Medulla oblongata (tissue), 1 donor: Measurements from ENCODE around the gene CCAR1.
"Not testable (repeated sequence)": the region's sequence is repeated elsewhere in the genome, so short reads cannot be mapped to it uniquely, and the experiment has no call there.

Source experiments
- DNase-seq: peaks from one replicate; pipeline ENCODE4 v3.0.0-alpha.2; 2015; ENCODE audit errors: extremely low spot score

The CCAR1 gene, protein sequence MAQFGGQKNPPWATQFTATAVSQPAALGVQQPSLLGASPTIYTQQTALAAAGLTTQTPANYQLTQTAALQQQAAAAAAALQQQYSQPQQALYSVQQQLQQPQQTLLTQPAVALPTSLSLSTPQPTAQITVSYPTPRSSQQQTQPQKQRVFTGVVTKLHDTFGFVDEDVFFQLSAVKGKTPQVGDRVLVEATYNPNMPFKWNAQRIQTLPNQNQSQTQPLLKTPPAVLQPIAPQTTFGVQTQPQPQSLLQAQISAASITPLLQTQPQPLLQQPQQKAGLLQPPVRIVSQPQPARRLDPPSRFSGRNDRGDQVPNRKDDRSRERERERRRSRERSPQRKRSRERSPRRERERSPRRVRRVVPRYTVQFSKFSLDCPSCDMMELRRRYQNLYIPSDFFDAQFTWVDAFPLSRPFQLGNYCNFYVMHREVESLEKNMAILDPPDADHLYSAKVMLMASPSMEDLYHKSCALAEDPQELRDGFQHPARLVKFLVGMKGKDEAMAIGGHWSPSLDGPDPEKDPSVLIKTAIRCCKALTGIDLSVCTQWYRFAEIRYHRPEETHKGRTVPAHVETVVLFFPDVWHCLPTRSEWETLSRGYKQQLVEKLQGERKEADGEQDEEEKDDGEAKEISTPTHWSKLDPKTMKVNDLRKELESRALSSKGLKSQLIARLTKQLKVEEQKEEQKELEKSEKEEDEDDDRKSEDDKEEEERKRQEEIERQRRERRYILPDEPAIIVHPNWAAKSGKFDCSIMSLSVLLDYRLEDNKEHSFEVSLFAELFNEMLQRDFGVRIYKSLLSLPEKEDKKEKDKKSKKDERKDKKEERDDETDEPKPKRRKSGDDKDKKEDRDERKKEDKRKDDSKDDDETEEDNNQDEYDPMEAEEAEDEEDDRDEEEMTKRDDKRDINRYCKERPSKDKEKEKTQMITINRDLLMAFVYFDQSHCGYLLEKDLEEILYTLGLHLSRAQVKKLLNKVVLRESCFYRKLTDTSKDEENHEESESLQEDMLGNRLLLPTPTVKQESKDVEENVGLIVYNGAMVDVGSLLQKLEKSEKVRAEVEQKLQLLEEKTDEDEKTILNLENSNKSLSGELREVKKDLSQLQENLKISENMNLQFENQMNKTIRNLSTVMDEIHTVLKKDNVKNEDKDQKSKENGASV

DNA sequence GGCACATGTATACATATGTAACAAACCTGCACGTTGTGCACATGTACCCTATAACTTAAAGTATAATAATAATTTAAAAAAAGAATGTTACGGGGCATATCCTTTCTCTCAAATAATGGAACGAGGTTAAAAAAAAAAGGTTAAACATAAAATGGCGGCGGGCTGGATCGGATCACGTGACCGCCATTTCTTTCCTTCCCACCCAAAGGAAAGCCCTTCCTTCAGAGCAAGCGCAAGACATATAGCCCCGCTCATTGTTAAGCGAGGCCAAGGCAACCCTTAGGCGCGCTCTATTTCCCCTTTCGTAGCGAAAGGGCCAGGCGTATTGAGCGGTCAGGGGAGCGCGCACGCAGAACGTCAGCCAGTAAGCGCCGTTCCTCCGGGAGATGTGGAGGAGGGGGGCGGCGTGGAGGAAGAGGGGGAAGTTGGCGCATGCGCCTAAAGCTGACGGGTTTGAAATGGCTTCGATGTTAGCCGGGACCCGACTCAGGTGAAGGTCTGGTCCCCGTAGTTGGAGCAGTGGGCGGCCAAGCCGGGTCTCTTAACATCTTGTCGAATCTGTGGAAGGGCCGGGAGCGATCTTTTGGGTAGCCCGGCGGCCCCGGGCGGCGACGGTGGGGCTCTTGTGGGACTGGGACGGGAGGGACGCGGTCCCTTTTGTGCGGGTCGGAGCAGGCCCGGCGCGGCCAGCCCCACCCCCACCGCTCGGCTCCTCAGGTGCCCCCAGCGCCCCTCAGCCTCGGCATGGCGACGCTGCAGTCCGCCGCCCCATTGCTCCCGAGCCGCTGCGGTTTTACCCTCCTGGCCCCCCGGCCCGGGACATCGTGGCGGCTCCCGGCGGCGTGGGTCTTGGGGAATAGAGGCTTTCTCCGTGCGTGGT is at the start of gene CCAR1:
Gene CCAR1 (plus strand): TSS at position 447 of the 880 bp plus-strand sequence. CDS start 1,266 bp downstream, outside the sequence.
- peak; percentile 97 for DNase-seq

GRCh38 chr10:68684413-68684812 is 36.6 kb upstream of the CCAR1 start:
- no peak for DNase-seq

DNA sequence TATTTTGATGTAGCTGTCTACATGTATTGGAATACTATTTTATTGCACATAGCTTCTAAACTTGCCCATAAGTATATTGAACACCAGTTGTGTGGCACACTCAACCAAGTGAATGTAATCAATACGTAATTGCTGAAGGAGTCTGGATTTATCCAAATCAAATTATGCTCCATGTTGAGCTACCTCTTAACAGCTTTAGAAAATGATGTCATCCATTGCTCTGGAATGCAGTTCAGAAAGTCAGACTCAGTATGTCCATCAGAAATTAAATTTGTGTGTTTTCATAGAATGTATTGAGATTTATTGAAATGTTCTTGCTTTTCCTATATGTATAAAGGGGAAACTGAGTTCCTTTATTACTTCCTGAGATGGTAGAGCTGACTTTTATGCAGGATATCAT is 25.0 kb upstream of the CCAR1 start:
- DNase-seq = no peak

GRCh38 chr10:68697106-68697505 is 23.9 kb upstream of the CCAR1 start:
- DNase-seq = no peak

DNA sequence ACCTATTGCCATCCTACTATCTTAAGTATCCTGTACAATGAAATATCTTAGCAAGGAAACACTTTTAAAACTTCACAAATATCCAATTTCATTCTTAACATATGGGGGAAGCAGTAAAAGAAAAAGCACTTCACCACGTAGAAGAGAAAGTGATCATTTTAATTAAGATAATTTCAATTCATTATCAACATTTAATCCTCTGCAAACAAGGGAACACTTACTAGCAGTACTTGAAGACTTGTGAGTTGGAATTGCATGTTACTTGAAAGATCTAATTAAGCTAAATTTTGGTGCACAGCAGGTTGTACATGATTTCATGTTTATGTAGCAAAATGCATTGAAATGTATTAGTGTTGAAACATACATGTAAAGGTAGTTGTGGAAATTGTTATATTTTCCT is 20.8 kb upstream of the CCAR1 start:
- no peak for DNase-seq

- no peak for DNase-seq
These were observed 15.5 kb upstream of the CCAR1 start for GRCh38 chr10:68705548-68705947.

- DNase-seq = not testable (repeated sequence)
These were observed 12.1 kb upstream of the CCAR1 start for GRCh38 chr10:68708987-68709386.

DNA sequence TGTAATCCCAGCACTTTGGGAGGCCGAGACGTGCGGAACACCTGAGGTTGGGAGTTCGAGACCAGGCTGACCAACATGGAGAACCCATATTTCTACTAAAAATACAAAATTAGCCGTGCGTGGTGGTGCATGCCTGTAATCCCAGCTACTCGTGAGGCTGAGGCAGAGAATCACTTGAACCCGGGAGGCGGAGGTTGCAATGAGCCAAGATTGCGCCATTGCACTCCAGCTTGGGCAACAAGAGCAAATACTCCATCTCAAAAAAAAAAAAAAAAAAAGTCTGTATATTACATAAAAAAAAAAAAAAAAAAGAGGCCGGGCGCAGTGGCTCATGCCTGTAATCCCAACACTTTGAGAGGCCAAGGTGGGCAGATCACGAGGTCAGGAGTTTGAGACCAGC is 8.0 kb upstream of the CCAR1 start:
- DNase-seq = not testable (repeated sequence)

DNA sequence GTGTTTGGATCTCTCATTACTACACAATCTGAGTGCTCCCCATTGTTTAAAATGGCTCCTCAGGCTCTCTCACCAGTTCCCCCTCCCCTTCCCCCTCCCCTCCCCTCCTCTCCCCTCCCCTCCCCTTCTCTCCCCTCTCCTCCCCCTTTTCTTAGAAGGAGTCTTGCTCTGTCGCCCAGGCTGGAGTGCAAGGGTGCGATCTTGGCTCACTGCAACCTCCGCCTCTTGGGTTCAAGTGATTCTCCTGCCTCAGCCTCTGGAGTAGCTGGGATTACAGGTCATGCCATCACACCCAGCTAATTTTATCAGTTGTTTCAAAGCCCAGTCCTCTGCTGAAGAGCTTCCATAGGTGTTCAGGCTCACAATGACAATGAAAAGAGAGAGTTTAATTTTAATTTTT is 3.6 kb upstream of the CCAR1 start:
- no peak for DNase-seq

DNA sequence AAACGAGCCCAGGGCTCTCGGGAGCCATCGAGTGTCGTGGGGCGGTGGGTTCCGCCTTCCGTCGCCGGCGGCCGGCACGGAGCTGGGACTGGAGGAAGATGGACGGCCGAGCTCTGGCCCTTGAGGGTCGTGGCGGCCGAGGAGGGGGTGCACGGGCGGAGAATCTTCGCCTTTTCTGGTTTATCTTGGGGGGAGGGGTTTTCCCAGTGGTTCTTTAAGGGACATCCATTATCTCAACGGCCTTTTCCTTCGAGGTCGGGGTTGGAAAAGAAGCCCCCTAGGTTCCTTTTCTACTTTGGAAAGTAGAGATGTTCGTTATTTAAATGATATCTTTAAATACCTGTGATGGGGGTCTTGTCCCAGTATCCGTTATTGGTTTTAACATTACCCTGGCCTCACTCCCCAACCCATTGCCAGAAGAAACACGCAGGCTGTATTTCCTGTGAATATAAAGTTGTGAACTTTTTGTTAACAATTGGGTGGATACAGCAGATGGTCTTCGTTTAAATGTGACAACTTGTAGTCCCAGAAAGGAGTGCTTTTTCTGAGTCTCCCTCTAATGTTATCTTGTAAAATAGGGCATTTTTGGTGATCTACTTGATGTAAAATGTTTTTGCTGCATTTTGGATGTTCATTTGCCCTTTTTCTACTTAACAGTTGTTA is 765 bp downstream of the CCAR1 start:
- DNase-seq = peak; percentile 13

GRCh38 chr10:68725016-68725415 is 4.0 kb downstream of the CCAR1 start:
- no peak for DNase-seq

DNA sequence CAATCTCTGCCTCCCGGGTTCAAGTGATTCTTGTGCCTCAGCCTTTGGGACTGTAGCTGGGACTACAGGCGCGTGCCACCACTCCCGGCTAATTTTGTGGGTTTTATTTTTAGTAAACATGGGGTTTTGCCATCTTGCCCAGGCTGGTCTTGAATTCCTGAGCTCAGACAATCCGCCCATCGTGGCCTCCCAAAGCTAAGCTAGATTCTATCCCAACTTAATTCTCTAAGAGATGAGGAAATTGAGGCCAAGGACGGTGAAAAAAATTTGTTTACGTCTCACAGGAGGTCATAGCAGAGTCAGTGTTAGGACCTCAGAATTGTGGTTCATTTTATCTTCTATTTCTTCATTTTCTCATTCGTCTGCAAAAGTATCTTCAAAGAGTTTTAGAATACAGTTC is 6.1 kb downstream of the CCAR1 start:
- DNase-seq = no peak

DNA sequence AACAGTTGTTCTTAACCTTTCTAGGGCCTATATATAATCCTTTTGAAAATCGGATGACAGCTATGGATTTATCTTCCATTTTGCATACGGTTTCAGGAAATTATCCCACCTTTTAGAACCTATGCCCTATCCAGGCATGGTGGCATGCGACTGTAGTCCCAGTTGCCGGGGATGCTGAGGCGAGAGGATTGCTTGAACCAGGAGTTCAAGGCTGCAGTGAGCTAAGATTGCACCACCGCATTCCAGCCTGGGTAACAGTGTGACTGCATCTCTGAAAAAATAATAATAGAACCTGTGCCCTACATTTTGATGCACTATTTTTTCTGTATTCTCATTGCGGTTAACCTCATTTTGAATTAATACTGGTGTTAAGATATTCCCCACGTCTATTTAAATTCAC is 11.6 kb downstream of the CCAR1 start:
- no peak for DNase-seq

- no peak for DNase-seq
These were observed 13.3 kb downstream of the CCAR1 start for GRCh38 chr10:68734349-68734748.

DNA sequence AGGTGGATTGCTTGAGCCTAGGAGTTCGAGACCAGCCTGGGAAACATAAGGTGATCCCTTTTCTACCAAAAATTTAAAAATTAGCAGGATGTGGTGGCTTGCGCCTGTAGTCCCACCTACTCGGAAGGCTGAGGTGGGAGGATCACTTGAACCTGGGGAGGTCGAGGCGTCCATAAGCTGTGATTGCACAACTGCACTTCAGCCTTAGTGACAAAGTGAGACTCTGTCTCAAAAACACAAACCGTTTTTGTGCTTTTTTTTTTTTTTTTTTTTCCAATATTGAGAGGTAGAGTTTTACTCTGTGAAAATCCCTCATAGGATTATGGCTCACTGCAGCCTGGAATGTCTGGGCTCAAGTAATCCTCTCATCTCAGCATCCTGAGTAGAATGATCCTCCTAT is 14.1 kb downstream of the CCAR1 start:
- no peak for DNase-seq

DNA sequence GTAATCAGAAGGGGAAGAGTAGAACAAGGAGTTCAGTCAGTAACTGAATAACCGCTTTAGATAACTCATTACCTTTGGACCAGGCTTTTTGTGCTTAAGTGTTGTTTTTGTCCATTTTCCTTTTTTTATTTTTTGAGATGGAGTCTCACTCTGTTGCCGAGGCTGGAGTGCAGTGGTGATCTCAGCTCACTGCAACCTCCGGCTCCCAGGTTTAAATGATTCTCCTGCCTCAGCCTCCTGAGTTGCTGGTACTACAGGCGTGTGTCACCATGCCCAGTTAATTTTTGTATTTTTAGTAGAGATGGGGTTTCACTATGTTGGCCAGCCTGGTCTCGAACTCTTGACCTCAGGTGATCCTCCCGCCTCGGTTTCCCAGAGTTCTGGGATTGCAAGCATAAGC is 14.7 kb downstream of the CCAR1 start:
- DNase-seq = not testable (repeated sequence)

- not testable (repeated sequence) for DNase-seq
These were observed 19.6 kb downstream of the CCAR1 start for GRCh38 chr10:68740676-68741075.

DNA sequence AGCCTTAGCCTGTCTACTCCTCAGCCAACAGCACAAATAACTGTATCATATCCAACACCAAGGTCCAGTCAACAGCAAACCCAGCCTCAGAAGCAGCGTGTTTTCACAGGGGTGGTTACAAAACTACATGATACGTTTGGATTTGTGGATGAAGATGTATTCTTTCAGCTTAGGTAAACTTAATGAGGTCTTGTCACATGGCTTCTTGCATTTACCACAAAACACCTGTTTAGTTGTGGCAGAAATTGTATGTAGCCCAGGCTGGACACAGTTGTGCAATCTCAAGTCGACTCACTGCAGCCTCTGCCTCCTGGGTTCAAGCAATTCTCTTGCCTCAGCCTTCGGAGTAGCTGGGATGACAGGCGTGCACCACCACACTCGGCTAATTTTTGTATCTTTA is 21.4 kb downstream of the CCAR1 start:
- no peak for DNase-seq

DNA sequence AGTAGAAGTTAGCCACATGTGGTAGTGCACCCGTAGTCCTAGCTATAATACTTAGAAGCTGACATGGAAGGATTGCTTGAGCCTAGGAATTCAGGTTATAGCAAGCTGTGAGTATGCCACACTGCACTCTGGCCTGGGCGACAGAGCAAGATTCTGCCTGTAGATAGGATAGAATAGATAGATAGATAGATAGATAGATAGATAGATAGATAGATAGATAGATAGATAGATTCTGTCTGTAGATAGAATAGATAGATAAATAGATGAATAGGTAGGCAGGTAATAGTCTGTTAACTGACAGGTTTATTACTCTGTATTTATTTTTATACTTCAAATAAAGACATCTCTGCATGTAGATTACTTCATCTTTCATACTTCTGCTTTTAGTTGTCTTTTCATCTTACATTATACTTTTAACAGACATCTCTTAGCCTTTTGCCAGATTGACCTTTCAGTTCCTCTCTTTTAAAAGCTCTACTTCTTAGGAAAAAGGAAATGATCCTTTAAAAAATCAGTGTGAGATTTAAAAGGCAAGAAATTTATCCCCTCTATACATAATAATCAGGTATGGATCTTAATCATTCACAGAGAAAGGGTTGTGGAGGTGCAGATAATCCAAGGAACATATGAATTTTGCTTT is 31.8 kb downstream of the CCAR1 start:
- no peak for DNase-seq

DNA sequence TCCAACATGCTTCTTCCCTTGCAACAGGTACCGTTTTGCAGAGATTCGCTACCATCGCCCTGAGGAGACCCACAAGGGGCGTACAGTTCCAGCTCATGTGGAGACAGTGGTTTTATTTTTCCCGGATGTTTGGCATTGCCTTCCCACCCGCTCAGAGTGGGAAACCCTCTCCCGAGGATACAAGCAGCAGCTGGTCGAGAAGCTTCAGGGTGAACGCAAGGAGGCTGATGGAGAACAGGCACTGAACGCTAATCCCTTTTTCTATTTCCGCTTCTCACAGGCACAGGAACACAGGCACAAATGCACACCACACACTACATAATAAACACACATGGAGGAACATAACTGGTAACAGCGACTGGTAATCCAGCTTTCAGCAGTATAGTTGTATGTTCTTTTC is 35.2 kb downstream of the CCAR1 start:
- DNase-seq = no peak
